Cerebellar cortex (tissue), 1 donor: ENCODE measurements around the gene ANKRD42.
"Not testable (repeated sequence)": the region's sequence is repeated elsewhere in the genome, so short reads cannot be mapped to it uniquely, and the experiment has no call there.

Experiments
- DNase-seq: peaks from one replicate; pipeline ENCODE4 v3.0.0-alpha.2; 2015; ENCODE audit warnings: low spot score

Gene ANKRD42

GRCh38 chr11:83172551-83172950, 21.0 kb upstream of the ANKRD42 start:
- DNase-seq: no peak

DNA sequence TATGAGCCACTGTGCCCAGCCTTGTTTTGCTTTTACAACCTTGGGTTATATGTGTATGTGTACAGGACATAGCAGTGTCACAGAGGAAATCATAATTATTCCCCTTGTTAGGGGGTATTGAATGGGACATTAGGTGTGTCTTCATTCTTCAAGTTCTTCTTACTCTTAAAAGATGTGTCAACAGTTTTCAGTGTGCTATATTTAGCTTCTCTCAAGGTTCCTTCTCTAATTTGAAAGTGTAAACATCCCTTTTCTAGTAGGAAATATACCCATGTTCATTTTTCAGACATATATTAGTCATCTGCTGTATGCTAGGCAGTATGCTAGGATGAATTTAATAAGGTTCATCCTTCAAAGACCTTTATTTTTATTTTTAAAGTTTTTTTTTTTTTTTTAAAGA, 19.5 kb upstream of the ANKRD42 start:
- no peak for DNase-seq

DNA sequence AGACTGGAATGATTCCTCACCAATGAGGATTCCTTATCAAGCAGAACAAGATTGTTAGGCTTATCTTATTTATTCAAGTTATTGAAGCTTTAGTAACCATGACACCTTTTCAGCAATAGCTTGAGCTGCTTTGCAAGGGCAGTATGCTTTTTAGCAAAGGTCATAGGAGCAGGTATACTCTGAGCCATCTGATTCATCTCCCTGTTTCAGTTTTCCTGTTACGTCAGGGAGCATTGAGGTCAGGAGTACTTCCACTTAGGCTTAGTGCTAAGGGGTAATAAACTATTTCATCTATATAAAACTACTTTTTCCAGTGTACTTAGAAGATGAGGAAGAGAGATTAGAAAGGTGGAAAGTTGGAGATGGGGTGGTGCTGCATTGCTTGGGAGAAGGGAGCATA, 17.7 kb upstream of the ANKRD42 start:
- DNase-seq: no peak

DNA sequence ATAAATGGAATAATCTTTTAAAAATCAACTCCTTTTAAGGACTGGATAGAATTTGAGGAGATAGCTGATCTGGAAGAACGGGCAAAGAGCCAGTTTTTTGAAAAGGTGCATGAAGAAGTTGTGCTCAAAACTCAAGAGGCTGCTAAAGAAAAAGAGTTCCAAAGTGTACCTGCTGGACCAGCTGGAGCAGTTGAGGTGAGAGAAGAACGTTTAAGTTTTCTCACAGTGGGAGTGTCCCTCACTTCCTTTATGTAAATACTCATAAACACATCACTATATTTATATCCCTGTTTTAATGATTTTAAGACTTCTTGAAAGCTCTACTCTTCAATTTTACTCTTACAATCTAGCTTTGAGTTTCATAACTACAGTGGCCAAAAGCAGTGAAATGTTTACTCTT, 11.7 kb upstream of the ANKRD42 start:
- DNase-seq: no peak

GRCh38 chr11:83185767-83186166, 7.7 kb upstream of the ANKRD42 start:
- DNase-seq: no peak

DNA sequence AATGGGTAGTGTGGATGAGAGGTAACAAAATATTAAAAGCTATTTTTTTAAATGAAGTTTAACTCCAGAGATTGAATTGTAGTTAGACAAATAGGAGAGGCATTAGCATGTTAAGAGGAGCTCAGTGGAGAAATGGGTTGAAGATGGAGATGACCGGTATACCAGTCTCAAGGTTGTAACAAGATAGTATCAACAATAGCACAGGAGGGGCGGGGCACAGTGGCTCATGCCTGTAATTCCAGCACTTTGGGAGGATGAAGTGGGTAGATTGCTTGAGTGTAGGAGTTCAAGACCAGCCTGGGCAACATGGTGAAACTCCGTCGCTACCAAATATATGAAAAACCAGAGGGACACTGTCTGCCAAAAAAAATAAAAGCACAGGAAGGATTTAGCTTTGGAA, 6.0 kb upstream of the ANKRD42 start:
- DNase-seq: no peak

DNA sequence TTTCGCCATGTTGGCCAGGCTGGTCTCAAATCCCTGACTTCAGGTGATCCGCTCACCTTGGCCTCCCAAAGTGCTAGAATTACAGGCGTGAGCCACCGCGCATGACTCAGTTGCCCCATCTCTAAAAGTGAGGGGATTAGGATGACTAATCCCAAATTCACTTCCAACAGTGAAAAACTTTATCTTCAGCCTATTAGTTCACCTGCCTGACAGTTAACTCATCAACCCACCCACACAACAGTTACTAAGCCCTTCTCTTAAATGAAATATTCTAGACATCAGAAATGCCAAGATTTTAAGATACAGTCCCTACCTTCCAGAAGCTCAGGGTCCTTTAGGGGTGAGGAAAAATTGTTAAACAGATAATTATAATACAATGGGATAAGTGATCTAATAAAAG, 2.0 kb upstream of the ANKRD42 start:
- DNase-seq: no peak

DNA sequence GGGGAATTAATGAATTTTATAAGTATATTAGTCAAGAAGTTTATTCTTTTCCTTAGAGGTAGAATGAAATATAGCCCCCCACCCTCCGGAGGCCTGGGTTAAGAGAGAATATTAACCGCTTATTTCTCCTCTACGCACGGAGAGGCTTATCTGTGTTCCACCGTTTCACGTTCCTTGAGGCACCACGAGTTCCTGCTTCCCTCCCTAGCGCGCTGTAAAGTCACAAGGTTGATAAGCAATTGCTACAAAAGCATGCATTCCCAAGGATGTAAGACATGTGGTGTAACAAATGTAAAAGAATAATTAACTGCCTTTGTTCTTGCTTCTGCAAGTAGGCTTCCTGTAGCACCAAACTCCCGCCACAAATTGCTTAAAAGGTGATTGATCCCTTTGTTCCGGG, 1.5 kb upstream of the ANKRD42 start:
- no peak for DNase-seq

DNA sequence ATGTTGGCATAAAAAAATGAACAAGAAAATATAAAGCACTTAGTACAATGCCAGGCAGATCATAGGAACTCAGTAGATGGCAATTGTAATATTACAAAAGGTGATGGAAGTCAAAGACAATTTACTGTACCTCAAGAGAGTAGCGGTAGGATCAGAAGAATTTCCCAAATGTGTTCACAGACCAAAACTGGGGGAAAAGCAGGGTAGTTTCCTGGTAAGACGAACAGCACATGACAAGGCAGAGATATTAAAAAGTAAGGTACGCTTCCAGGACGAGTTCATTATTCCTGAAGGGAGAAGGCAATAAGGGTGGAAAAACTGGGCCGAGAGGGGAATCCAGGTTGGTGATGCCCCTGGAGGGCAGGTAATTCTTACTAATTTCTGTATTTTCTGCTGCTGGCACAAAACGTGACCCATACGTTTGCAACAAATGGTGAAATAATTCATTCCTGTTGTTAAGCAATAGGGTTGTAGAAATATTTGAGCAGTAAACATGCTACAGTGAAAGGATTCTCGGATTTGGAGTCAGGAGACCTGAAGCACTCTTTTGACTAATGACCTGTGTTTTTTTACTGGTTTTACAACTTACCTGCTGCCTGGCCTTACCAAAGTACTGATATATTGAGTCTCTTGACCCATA, 786 bp upstream of the ANKRD42 start:
- DNase-seq: no peak

DNA sequence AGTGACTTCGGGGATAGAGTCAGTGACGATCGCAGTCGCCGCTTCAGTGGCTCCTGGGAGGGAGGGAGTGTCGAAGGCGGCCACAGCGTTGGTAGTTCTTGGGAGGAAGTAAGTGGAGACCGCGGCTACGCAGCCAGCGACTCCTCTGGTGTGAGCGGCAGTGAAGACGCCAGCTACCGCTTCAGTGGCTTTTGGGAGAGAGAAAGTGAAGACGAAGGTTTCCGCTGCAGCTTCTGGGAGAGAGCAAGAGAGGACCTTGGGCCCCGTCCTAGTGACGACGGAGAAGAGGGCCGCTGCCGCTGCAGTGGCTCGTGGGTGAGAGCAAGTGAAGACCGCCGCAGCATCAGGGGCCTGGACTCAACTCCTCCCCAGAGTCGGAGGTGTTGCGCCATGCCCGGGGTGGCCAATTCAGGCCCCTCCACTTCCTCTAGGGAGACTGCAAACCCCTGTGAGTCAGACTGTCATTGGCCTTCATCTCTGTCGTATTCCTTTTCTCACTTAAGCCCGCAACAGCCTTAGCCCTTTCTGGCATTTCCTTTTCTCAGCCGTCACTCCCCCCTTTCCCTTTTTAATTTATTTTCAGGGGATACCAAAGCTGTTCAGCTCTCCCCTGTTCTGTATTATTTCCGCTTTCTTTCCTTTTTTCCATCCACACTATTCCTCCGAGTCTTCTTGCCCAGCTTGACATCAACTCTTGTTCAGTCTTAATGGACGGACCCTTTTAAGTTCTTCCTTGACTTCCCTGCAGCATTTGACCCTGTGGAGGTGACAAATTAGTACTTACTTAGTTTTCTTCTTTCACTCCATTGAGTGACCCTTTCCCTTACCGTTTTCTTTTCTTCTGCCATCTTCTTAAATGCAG, 1.0 kb downstream of the ANKRD42 start:
- peak; percentile 45 for DNase-seq

DNA sequence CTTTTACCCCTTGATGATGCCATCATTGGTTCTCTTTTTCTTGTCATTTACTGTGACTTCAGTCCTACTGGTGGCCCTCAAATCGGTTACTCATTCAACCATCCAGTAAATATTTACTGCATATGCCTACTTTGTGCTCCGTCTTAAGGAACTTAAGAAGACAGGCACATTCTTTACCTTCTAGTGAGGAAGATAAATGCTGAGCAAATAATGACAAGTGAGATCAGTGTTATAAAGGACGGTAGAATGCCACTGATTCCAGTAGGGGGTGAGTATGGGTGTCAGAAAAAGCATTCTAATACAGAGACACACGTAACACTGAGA, 1.6 kb downstream of the ANKRD42 start:
- no peak for DNase-seq

DNA sequence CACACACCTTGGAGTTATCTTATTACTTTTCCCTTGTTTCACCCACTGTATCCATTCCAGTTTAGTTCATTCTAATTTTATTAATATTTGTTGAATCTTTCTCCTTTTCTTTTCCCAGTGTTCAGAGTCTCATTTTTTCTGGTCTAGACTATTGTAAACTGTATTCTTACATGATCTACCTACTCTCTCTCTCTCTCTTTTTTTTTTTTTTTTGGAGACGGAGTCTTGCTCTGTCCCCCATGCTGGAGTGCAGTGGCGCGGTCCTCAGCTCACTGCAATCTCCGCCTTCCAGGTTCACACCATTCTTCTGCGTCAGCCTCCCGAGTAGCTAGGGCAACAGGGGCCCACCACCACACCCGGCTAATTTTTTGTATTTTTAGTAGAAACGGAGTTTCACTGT, 2.1 kb downstream of the ANKRD42 start:
- no peak for DNase-seq

DNA sequence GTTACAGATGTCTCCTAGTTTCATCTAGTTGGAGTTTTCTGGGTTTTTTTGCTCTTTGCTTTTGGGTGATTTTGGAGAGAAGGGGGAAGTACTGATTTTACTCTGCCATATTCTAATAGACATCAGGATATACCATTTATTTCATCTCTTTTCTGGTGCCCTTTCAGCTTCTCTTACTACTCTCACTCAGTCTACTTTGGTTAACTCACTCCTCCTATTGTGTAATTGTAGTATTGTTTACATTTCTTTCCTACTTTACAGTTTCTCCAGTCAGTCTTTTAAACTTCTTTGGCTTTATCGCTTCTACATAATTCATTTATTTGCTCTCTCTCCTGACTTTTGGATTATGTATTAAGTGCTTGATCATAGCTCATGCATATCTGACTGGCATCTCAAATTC, 6.5 kb downstream of the ANKRD42 start:
- DNase-seq: no peak

GRCh38 chr11:83205608-83206185, 12.2 kb downstream of the ANKRD42 start:
- no peak for DNase-seq

- DNase-seq: no peak
Observed at GRCh38 chr11:83206221-83206620, 12.7 kb downstream of the ANKRD42 start.

DNA sequence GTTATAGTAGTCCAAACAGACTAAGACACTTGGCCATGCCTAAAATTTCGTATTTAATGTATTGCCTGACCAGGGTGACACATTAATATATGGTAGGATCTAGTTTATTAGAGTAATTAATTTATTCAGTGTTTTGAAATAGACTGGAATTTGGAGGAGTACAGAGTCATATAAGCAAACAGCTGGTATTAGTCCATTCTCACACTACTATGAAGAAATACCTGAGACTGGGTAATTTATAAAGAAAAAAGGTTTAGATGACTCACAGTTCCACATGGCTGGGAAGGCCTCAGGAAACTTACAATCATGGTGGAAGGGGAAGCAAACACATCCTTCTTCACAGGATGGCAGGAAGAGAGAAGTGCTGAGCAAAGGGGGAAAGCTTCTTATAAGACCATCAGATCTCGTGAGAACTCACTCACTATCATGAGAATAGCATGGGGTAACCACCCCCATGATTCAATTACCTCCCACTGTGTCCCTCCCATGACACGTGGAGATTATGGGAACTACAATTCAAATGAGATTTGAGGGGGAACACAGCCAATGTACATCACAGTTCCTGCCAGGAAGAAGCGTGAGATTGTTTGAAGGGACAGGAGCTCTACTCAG, 13.4 kb downstream of the ANKRD42 start:
- not testable (repeated sequence) for DNase-seq

- peak; percentile 9 for DNase-seq
Observed at GRCh38 chr11:83219095-83219494, 25.6 kb downstream of the ANKRD42 start.

- DNase-seq: no peak
Observed at GRCh38 chr11:83220260-83220659, 26.7 kb downstream of the ANKRD42 start.

DNA sequence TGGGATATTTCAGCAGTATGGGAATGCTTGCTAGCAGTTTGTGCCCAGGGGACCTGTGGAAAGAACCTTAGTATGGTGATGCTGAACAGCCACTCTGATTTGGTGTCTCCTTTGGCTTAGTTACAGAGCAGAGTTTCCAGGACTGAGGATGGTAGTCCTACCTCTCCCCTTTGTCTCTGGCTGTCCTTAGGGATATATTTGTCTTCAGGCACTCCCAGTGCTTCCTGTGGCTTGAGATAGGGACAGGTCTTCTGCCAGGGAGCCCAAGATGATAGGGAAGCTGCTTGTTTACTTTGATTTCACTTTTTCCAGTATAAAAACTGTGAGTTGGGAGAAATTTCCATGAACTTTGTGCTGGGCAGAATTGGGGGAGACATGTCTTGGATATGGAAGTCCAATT, 28.2 kb downstream of the ANKRD42 start:
- DNase-seq: no peak

GRCh38 chr11:83222499-83222898, 29.0 kb downstream of the ANKRD42 start:
- no peak for DNase-seq

DNA sequence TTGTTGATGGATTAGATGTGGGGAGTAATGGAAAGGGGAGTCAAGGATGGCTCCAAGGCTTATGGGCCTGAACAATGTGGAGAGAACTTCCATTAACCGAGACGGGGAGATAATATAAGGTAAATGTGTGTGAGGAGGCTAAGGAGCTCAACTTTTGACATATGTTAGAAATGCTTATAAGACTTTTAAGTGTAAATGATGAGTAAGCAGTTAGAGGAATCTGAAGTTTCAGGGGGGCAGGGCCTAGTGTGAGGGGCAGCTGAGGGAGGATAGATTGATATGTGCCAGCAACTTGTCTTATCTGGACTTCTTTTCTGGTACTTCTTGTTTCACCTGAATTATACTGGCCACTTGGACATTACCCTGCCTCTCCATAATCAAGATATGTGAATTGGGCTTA, 29.9 kb downstream of the ANKRD42 start:
- DNase-seq: no peak

DNA sequence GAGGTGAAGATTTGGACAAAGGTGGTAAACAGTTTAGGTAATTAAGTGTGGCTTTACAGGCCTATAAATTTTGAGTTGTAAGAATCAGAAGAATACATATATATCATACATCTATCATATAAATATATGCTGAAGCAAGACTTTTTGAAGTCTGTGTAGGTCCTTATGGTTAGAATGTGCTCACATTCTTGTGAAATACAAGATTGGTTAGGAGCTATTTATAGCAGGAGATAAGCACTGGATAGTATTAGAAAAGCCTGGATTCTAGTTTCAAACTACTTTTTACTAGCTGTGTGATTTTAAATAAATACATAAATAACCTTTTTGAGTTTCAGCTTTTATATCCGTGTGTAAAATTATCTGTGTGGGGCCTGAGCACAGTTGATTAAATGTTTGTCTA, 42.3 kb downstream of the ANKRD42 start:
- no peak for DNase-seq

DNA sequence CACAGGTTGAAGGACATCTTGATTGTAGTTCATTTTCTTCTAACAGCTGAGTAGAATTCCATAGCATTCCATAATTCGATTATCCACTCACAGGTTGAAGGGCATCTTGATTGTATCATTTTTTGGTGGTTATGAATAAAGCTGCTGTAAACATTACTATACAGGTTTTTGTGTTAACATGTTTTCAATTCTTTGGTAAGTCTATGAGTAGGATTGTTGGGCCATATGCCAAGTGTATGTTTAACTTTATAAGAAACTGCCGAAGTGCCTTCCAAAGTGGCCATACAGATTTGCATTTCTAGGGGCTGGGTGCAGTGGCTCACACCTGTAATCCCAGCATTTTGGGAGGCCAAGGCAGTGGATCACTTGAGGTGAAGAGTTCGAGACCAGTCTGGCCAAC, 44.6 kb downstream of the ANKRD42 start:
- DNase-seq: no peak
